HG02571 (cell line): ENCODE data around the gene UQCC2.

Experiments used
- ATAC-seq: cut with Tn5 transposase; IDR thresholded peaks from one replicate; pipeline ENCODE4 v1.9.1; 2021; ENCODE audit warnings: mild to moderate bottlenecking, moderate library complexity; ENCODE audit not compliant: unreplicated experiment

Gene UQCC2

GRCh38 chr6:33659986-33660385, 51.5 kb downstream of the UQCC2 start:
- ATAC-seq, result no peak

- no peak for ATAC-seq
Observed at GRCh38 chr6:33658982-33659689, 52.4 kb downstream of the UQCC2 start.

GRCh38 chr6:33656844-33657243, 54.7 kb downstream of the UQCC2 start:
- ATAC-seq, result no peak

- ATAC-seq, result no peak
Observed at GRCh38 chr6:33654831-33655554, 56.5 kb downstream of the UQCC2 start.

GRCh38 chr6:33652002-33652401, 59.5 kb downstream of the UQCC2 start:
- ATAC-seq, result no peak

GRCh38 chr6:33651403-33651802, 60.1 kb downstream of the UQCC2 start:
- ATAC-seq, result no peak
